Endothelial cell of umbilical vein (primary cell): ENCODE measurements around the gene HUS1. TPM values are rescaled to one million over a fixed set of nuclear protein-coding genes. Genes with fewer than 3 reads are reported as not detected.

Experiments
- BruUV-seq: library from RNA; stranded (reverse); fragments of 400-500 nt; replicated peaks from 2 replicates; lab custom pipeline; 2021; lab: Mats Ljungman, UMichigan
- CTCF ChIA-PET: fragments of 300-600, 350-600 bp; sonication (Branson Sonifier 250); formaldehyde crosslinking; loops from one replicate; lab custom pipeline; 2021; ENCODE audit warnings: antibody characterized with exemption, inconsistent platforms; lab: Charles Lee
- POLR2A ChIA-PET: fragments of 300-600, 350-600 bp; sonication (Branson Sonifier 250); formaldehyde crosslinking; loops from one replicate; lab custom pipeline; 2021; ENCODE audit warnings: antibody characterized with exemption, inconsistent platforms; lab: Charles Lee
- DNase-seq: peaks from one replicate; pipeline ENCODE4 v3.0.0-alpha.2; 2011; ENCODE audit warnings: low read depth, low spot score
- FAIRE-seq: peaks from 2 replicates; lab custom pipeline; 2011; peaks lifted over from hg19 to GRCh38; lab: Jason Lieb, UNC
- H2AFZ ChIP-seq: 2 replicates; pipeline ENCODE4 v1.6.0; 2012; ENCODE audit warnings: low read depth, low read length, control low read depth, inconsistent platforms
- H3K27ac ChIP-seq: 2 replicates; pipeline ENCODE4 v1.5.1; 2011; ENCODE audit warnings: low read depth, mild to moderate bottlenecking, control low read depth, low read length, moderate library complexity; ENCODE audit not compliant: insufficient read depth
- H3K27me3 ChIP-seq, 2 experiments: 2 replicates each; pipeline versions ENCODE4 v1.6.0 to v1.6.1; 2011; ENCODE audit warnings: low read length in 2 of 2, mixed read lengths in 1 of 2; ENCODE audit not compliant: control insufficient read depth in 2 of 2, insufficient read depth in 2 of 2
- H3K36me3 ChIP-seq, 2 experiments: 2 replicates in 1 of 2; 3 replicates in 1 of 2; pipeline ENCODE4 v1.5.1; 2011; ENCODE audit warnings: low read length in 2 of 2, mild to moderate bottlenecking in 1 of 2, moderate library complexity in 1 of 2; ENCODE audit not compliant: control insufficient read depth in 2 of 2, insufficient read depth in 2 of 2; ENCODE audit errors: extremely low read depth in 1 of 2
- H3K4me1 ChIP-seq: 3 replicates; pipeline ENCODE4 v1.5.1; 2011; ENCODE audit warnings: mild to moderate bottlenecking, low read length; ENCODE audit not compliant: control insufficient read depth, insufficient read depth; ENCODE audit errors: extremely low read depth
- H3K4me2 ChIP-seq: 2 replicates; pipeline ENCODE4 v1.6.1; 2011; ENCODE audit warnings: low read length, control low read depth, mixed read lengths; ENCODE audit not compliant: insufficient read depth
- H3K4me3 ChIP-seq, 3 experiments: fragments of 200-600 bp in 1 of 3; sonication (generic), shearing (Covaris generic) in 1 of 3; replicated peaks in 1 of 3; 2 replicates each; pipeline ENCODE4 v1.5.1; 2011 to 2016; ENCODE audit warnings: control low read depth in 3 of 3, low read length in 3 of 3, mild to moderate bottlenecking in 2 of 3, inconsistent platforms in 1 of 3, low read depth in 1 of 3, moderate library complexity in 1 of 3; ENCODE audit not compliant: insufficient read depth in 1 of 3
- H3K79me2 ChIP-seq: 2 replicates; pipeline ENCODE4 v1.6.0; 2012; ENCODE audit warnings: low read length, inconsistent platforms; ENCODE audit not compliant: control insufficient read depth, insufficient read depth
- H3K9ac ChIP-seq: replicated peaks from 2 replicates; pipeline ENCODE3; 2011; ENCODE audit warnings: low read length, control low read depth; ENCODE audit not compliant: insufficient read depth; ENCODE audit errors: extremely low read depth
- H3K9me1 ChIP-seq: replicated peaks from 3 replicates; pipeline ENCODE4 v1.6.0; 2011; ENCODE audit warnings: mild to moderate bottlenecking, low read length; ENCODE audit not compliant: control insufficient read depth, insufficient read depth; ENCODE audit errors: extremely low read depth
- H3K9me3 ChIP-seq: replicated peaks from 2 replicates; pipeline ENCODE4 v1.5.1; 2012; ENCODE audit warnings: low read length, inconsistent platforms; ENCODE audit not compliant: control insufficient read depth, insufficient read depth
- H4K20me1 ChIP-seq: replicated peaks from 2 replicates; pipeline ENCODE3; 2011; ENCODE audit warnings: mild to moderate bottlenecking, low read length; ENCODE audit not compliant: control insufficient read depth, insufficient read depth; ENCODE audit errors: extremely low read depth
- EZH2 ChIP-seq: IDR thresholded peaks from 2 replicates; pipeline ENCODE4 v1.6.1; 2012; ENCODE audit warnings: borderline replicate concordance, low read depth, mild to moderate bottlenecking, moderate library complexity, low read length, inconsistent platforms; ENCODE audit not compliant: severe bottlenecking
- FOS ChIP-seq: IDR thresholded peaks from 2 replicates; pipeline ENCODE4 v1.6.1; 2011; ENCODE audit warnings: mild to moderate bottlenecking, low read length, moderate library complexity, borderline replicate concordance; ENCODE audit not compliant: insufficient read depth
- GATA2 ChIP-seq: IDR thresholded peaks from 2 replicates; pipeline ENCODE4 v1.7.0; 2011; ENCODE audit warnings: low read depth, mild to moderate bottlenecking, moderate library complexity, mixed read lengths, low read length; ENCODE audit not compliant: insufficient read length, insufficient read depth
- JUN ChIP-seq: IDR thresholded peaks from 2 replicates; pipeline ENCODE4 v1.6.1; 2011; ENCODE audit warnings: borderline replicate concordance, low read depth; ENCODE audit not compliant: insufficient read length, insufficient read depth
- MYC ChIP-seq: IDR thresholded peaks from one replicate; pipeline ENCODE4 v1.6.1; 2011; ENCODE audit warnings: mild to moderate bottlenecking, low read depth, low read length
- POLR2A ChIP-seq: IDR thresholded peaks from 2 replicates; pipeline ENCODE4 v1.6.1; 2012; ENCODE audit warnings: low read depth, mild to moderate bottlenecking, control low read depth, low read length
- POLR2AphosphoS5 ChIP-seq: IDR thresholded peaks from 2 replicates; pipeline ENCODE4 v1.6.1; 2012; ENCODE audit warnings: low read depth, mild to moderate bottlenecking, control low read depth, low read length, moderate library complexity; ENCODE audit not compliant: insufficient read depth
- dilution Hi-C: fragments of 300-500 bp; cut with MboI; formaldehyde crosslinking; loops from one replicate; pipeline ENCODE4 v1.15.0; 2019; ENCODE audit warnings: low sequenced_read_pairs; ENCODE audit not compliant: extremely low pct_ligation_motif_present
- intact Hi-C: fragments of 100-400 bp; cut with micrococcal nuclease; formaldehyde crosslinking; loops from one replicate; pipeline ENCODE4 v1.10.0; 2022
- polyA plus RNA-seq, 4 experiments: library from polyadenylated mRNA; depleted of rRNA in 3 of 4; stranded (reverse) in 3 of 4; unstranded in 1 of 4; fragments of >200 nt; gene quantifications; 2 replicates each; pipeline versions ENCODE4 v1.2.1 to v1.2.3, GENCODE V29; 2011 to 2012; ENCODE audit warnings: missing spikeins in 1 of 4
- total RNA-seq: library from RNA; stranded (reverse); gene quantifications from 2 replicates; pipeline ENCODE4 v1.2.3, GENCODE V29; 2021
- TF ChIP-seq, protein P1 (sequence below): IDR thresholded peaks from 2 replicates; pipeline ENCODE4 v1.6.1; 2011; ENCODE audit not compliant: insufficient read depth, insufficient read length
- TF ChIP-seq, protein P2 (sequence below), 2 donors: IDR thresholded peaks; 1 replicate in 1 of 2; 2 replicates in 1 of 2; pipeline ENCODE4 v1.5.1; 2011; ENCODE audit warnings: low read length in 2 of 2, mild to moderate bottlenecking in 2 of 2, moderate library complexity in 2 of 2, control low read depth in 1 of 2, inconsistent platforms in 1 of 2, low read depth in 1 of 2; ENCODE audit not compliant: insufficient read depth in 1 of 2; ENCODE audit errors: extremely low read depth in 1 of 2

The HUS1 gene
- total and polyA plus RNA-seq, 2 donors (not counting 3 experiments of a cell fraction or from before 2014, with no cell fraction given), result 21.4 to 49.7 TPM

GRCh38 chr7:48025624-48026023 lies 46.2 kb upstream of the HUS1 start:
- no peaks in the 10 kb centered on the region for H3K36me3 ChIP-seq
- intact Hi-C loops (no loop called here), dilution Hi-C loops (no loop called here)
- H3K9me1 ChIP-seq, result no peaks in the 10 kb centered on the region
- no peak overlapping the region for H3K9ac ChIP-seq
- DNase-seq, result no peak
- no TSS peak for BruUV-seq
- H3K27ac ChIP-seq, result no peak overlapping the region
- H4K20me1 ChIP-seq, result no peaks in the 10 kb centered on the region
- H3K79me2 ChIP-seq, result no peaks in the 10 kb centered on the region
- no peak overlapping the region for H3K4me2 ChIP-seq
- ChIA-PET POLR2A (no interaction called here), CTCF (interaction anchor here (0.6 to 1.2 kb wide), 3 partner anchors 25 to 59 kb away, joined by 3 read pairs; no protein-coding TSS in a partner anchor)
- H3K4me1 ChIP-seq, result no peaks in the 10 kb centered on the region
- H3K27me3 ChIP-seq, result peaks cover 10 to 33% of the 10 kb centered on the region in 2 experiments
- TF ChIP-seq, protein P1, sequence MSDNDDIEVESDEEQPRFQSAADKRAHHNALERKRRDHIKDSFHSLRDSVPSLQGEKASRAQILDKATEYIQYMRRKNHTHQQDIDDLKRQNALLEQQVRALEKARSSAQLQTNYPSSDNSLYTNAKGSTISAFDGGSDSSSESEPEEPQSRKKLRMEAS, result no peak
- TF ChIP-seq GATA2 (no peak), MYC (no peak), FOS (no peak), POLR2A (no peak), JUN (no peak), EZH2 (no peak), POLR2AphosphoS5 (no peak)
- TF ChIP-seq, protein P2, sequence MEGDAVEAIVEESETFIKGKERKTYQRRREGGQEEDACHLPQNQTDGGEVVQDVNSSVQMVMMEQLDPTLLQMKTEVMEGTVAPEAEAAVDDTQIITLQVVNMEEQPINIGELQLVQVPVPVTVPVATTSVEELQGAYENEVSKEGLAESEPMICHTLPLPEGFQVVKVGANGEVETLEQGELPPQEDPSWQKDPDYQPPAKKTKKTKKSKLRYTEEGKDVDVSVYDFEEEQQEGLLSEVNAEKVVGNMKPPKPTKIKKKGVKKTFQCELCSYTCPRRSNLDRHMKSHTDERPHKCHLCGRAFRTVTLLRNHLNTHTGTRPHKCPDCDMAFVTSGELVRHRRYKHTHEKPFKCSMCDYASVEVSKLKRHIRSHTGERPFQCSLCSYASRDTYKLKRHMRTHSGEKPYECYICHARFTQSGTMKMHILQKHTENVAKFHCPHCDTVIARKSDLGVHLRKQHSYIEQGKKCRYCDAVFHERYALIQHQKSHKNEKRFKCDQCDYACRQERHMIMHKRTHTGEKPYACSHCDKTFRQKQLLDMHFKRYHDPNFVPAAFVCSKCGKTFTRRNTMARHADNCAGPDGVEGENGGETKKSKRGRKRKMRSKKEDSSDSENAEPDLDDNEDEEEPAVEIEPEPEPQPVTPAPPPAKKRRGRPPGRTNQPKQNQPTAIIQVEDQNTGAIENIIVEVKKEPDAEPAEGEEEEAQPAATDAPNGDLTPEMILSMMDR (IDR thresholded peaks at IDR 0.05; ENCODE audit: extremely low read depth in 1 of 2, insufficient read depth in 1 of 2, low read depth in 1 of 2, low read length in 2 of 2), result no peak
- H3K4me3 ChIP-seq, result no peak overlapping the region
- no peak for FAIRE-seq
- no peak overlapping the region for H2AFZ ChIP-seq
- H3K9me3 ChIP-seq, result no peaks in the 10 kb centered on the region
